HCT116 (cell line): ENCODE data around the gene TRIP13. TPM values are rescaled to one million over a fixed set of nuclear protein-coding genes. Genes with fewer than 3 reads are reported as not detected.

Experiments
- ATAC-seq: fragments of 200-7000 bp; cut with Tn5 transposase; 2 replicates; pipeline ENCODE4 v1.9.1; 2020; ENCODE audit warnings: mild to moderate bottlenecking, moderate library complexity
- BruUV-seq: library from RNA; stranded (reverse); fragments of 400-500 nt; replicated peaks from 2 replicates; lab custom pipeline; 2021; lab: Mats Ljungman, UMichigan
- CTCF ChIA-PET: fragments of 300-600 bp; sonication (Branson Sonifier 250); formaldehyde crosslinking; loops from one replicate; lab custom pipeline; 2021; ENCODE audit warnings: antibody characterized with exemption; lab: Charles Lee
- POLR2A ChIA-PET: fragments of 300-600, 350-600 bp; sonication (Branson Sonifier 250); formaldehyde crosslinking; loops from one replicate; lab custom pipeline; 2021; ENCODE audit warnings: antibody characterized with exemption; lab: Charles Lee
- RAD21 ChIA-PET, 2 experiments: fragments of 300-600 bp; sonication (Branson Sonifier 250); formaldehyde crosslinking; loops; one replicate each; lab custom pipeline; 2023; ENCODE audit warnings: low total read pairs in 2 of 2; ENCODE audit not compliant: uncharacterized antibody in 2 of 2, unreplicated experiment in 2 of 2, low non-redundant PET in 1 of 2; lab: Charles Lee
- DNase-seq: peaks from one replicate; pipeline ENCODE4 v3.0.0-alpha.2; 2010; ENCODE audit warnings: low read depth, low spot score
- H2AFZ ChIP-seq: fragments of 200-600 bp; shearing (Covaris generic), sonication (generic); 2 replicates; pipeline ENCODE4 v1.6.1; 2017; ENCODE audit warnings: low read depth, mixed run types, mixed read lengths, antibody characterized with exemption, low read length; ENCODE audit not compliant: poor library complexity, severe bottlenecking
- H3K27ac ChIP-seq: 2 replicates; pipeline ENCODE4 v1.5.1; 2012; ENCODE audit warnings: low read depth, low read length
- H3K27me3 ChIP-seq: fragments of 200-600 bp; sonication (generic); 2 replicates; pipeline ENCODE4 v1.6.1; 2016; ENCODE audit warnings: mixed run types, low read length, mixed read lengths; ENCODE audit not compliant: insufficient read depth
- H3K36me3 ChIP-seq, 2 experiments: fragments of 200-500 bp in 1 of 2; fragments of 200-600 bp in 1 of 2; sonication (Bioruptor generic) in 1 of 2; sonication (generic) in 1 of 2; 2 replicates each; pipeline versions ENCODE4 v1.5.1 to v1.6.1; 2014 to 2016; ENCODE audit warnings: low read length in 2 of 2, inconsistent platforms in 1 of 2, mixed read lengths in 1 of 2, mixed run types in 1 of 2; ENCODE audit not compliant: insufficient read depth in 2 of 2, control insufficient read depth in 1 of 2
- H3K4me1 ChIP-seq, 2 experiments: fragments of 200-600 bp in 1 of 2; sonication (generic) in 1 of 2; 2 replicates each; pipeline versions ENCODE4 v1.5.1 to v1.6.1; 2012 to 2017; ENCODE audit warnings: low read length in 2 of 2, inconsistent platforms in 1 of 2, mild to moderate bottlenecking in 1 of 2, mixed read lengths in 1 of 2, mixed run types in 1 of 2, moderate library complexity in 1 of 2; ENCODE audit not compliant: insufficient read depth in 2 of 2, control insufficient read depth in 1 of 2
- H3K4me2 ChIP-seq: fragments of 200-600 bp; sonication (generic); 2 replicates; pipeline ENCODE4 v1.6.1; 2017; ENCODE audit warnings: mixed run types, low read length, mixed read lengths
- H3K4me3 ChIP-seq, 2 experiments: fragments of 200-600 bp in 1 of 2; sonication (generic) in 1 of 2; replicated peaks in 1 of 2; 2 replicates each; pipeline ENCODE4 v1.5.1; 2011 to 2016; ENCODE audit warnings: low read length in 2 of 2, control low read depth in 1 of 2, low read depth in 1 of 2, mild to moderate bottlenecking in 1 of 2, mixed read lengths in 1 of 2, mixed run types in 1 of 2
- H3K79me2 ChIP-seq: fragments of 200-600 bp; sonication (generic); 2 replicates; pipeline ENCODE4 v1.6.1; 2017; ENCODE audit warnings: mild to moderate bottlenecking, mixed run types, low read length, moderate library complexity, mixed read lengths; ENCODE audit not compliant: insufficient read depth
- H3K9ac ChIP-seq: fragments of 200-600 bp; sonication (generic); 2 replicates; pipeline ENCODE4 v1.6.1; 2016; ENCODE audit warnings: low read length, mixed read lengths
- H3K9me2 ChIP-seq: fragments of 200-600 bp; sonication (generic), shearing (Covaris generic); 2 replicates; pipeline ENCODE4 v1.6.1; 2017; ENCODE audit warnings: mixed run types, mild to moderate bottlenecking, moderate library complexity; ENCODE audit not compliant: insufficient read depth
- H3K9me3 ChIP-seq, 2 experiments: fragments of 200-500 bp in 1 of 2; fragments of 200-600 bp in 1 of 2; sonication (Bioruptor generic) in 1 of 2; sonication (generic) in 1 of 2; 2 replicates each; pipeline ENCODE4 v1.6.1; 2014 to 2017; ENCODE audit warnings: low read length in 2 of 2, mixed read lengths in 2 of 2, inconsistent platforms in 1 of 2, low read depth in 1 of 2, mild to moderate bottlenecking in 1 of 2, mixed run types in 1 of 2, moderate library complexity in 1 of 2; ENCODE audit not compliant: control insufficient read depth in 1 of 2, insufficient read depth in 1 of 2
- H4K20me1 ChIP-seq: fragments of 200-600 bp; sonication (generic), shearing (Covaris generic); 2 replicates; pipeline ENCODE4 v1.6.1; 2017; ENCODE audit warnings: mixed run types, mild to moderate bottlenecking, moderate library complexity; ENCODE audit not compliant: insufficient read depth
- CBX3 ChIP-seq: IDR thresholded peaks from 2 replicates; pipeline ENCODE4 v1.6.1; 2012; ENCODE audit warnings: low read depth
- CEBPB ChIP-seq: IDR thresholded peaks from 2 replicates; pipeline ENCODE4 v1.6.1; 2012; ENCODE audit warnings: low read depth
- CTCF ChIP-seq, 3 experiments: fragments of 200-600 bp in 1 of 3; sonication (generic) in 1 of 3; IDR thresholded peaks in 2 of 3; conservative IDR thresholded peaks in 1 of 3; 2 replicates each; pipeline ENCODE4 v1.5.1; 2012 to 2017; ENCODE audit warnings: low read depth in 2 of 3, low read length in 2 of 3, antibody characterized with exemption in 1 of 3, borderline replicate concordance in 1 of 3, control low read depth in 1 of 3, mild to moderate bottlenecking in 1 of 3, mixed read lengths in 1 of 3, mixed run types in 1 of 3, moderate library complexity in 1 of 3; ENCODE audit not compliant: insufficient read depth in 1 of 3
- EGR1 ChIP-seq: IDR thresholded peaks from 2 replicates; pipeline ENCODE4 v1.6.1; 2012; ENCODE audit warnings: low read depth
- ELF1 ChIP-seq: IDR thresholded peaks from 2 replicates; pipeline ENCODE4 v1.6.1; 2012; ENCODE audit warnings: low read depth, borderline replicate concordance
- EZH2phosphoT487 ChIP-seq: fragments of 200-600 bp; IDR thresholded peaks from 2 replicates; pipeline ENCODE4 v1.6.1; 2018; ENCODE audit warnings: antibody characterized with exemption, borderline replicate concordance
- FOSL1 ChIP-seq: IDR thresholded peaks from 2 replicates; pipeline ENCODE4 v1.6.1; 2012; ENCODE audit warnings: low read depth
- JUND ChIP-seq: IDR thresholded peaks from 2 replicates; pipeline ENCODE4 v1.6.1; 2012
- MAX ChIP-seq: IDR thresholded peaks from 2 replicates; pipeline ENCODE4 v1.6.1; 2012
- RAD21 ChIP-seq: IDR thresholded peaks from 2 replicates; pipeline ENCODE4 v1.6.1; 2012; ENCODE audit warnings: low read depth, mild to moderate bottlenecking
- SIN3A ChIP-seq: IDR thresholded peaks from 2 replicates; pipeline ENCODE4 v1.6.1; 2012; ENCODE audit warnings: low read depth
- SP1 ChIP-seq: IDR thresholded peaks from 2 replicates; pipeline ENCODE4 v1.6.1; 2012; ENCODE audit warnings: low read depth
- SRF ChIP-seq: IDR thresholded peaks from 2 replicates; pipeline ENCODE4 v1.6.1; 2012; ENCODE audit warnings: low read depth
- TCF7L2 ChIP-seq: IDR thresholded peaks from 2 replicates; pipeline ENCODE4 v1.7.0; 2011; ENCODE audit warnings: borderline replicate concordance, inconsistent platforms; ENCODE audit not compliant: insufficient read depth, insufficient read length; ENCODE audit errors: extremely low read depth
- YY1 ChIP-seq: IDR thresholded peaks from 2 replicates; pipeline ENCODE4 v1.6.1; 2011; ENCODE audit warnings: low read length, low read depth, moderate library complexity, mild to moderate bottlenecking; ENCODE audit not compliant: insufficient replicate concordance; ENCODE audit errors: extremely low read depth
- ZBTB33 ChIP-seq: IDR thresholded peaks from 2 replicates; pipeline ENCODE4 v1.6.1; 2011; ENCODE audit warnings: mild to moderate bottlenecking, low read length, moderate library complexity; ENCODE audit not compliant: insufficient replicate concordance; ENCODE audit errors: extremely low read depth
- ZFX ChIP-seq: fragments of 450-650 bp; IDR thresholded peaks from 2 replicates; pipeline ENCODE4 v1.6.1; 2017
- ZNF274 ChIP-seq: fragments of 200-500 bp; sonication (Bioruptor generic); IDR thresholded peaks from 2 replicates; pipeline ENCODE4 v1.6.1; 2014; ENCODE audit warnings: mild to moderate bottlenecking, low read depth, low read length, inconsistent platforms
- intact Hi-C: fragments of 100-400 bp; cut with micrococcal nuclease; formaldehyde crosslinking; loops from 2 replicates; pipeline ENCODE4 v1.10.0; 2022
- total RNA-seq: library from RNA; stranded (reverse); gene quantifications from one replicate; pipeline ENCODE4 v1.2.1, GENCODE V29; 2021; ENCODE audit not compliant: unreplicated experiment

TRIP13 gene
- total RNA-seq, 1 experiment from 2014 or later, result 45.0 TPM

GRCh38 chr5:963310-963672, 70.6 kb downstream of the TRIP13 start:
- H4K20me1 ChIP-seq, result no peaks in the 10 kb centered on the region
- no peaks in the 10 kb centered on the region for H3K9me3 ChIP-seq
- H3K79me2 ChIP-seq, result no peaks in the 10 kb centered on the region
- TF ChIP-seq YY1 (no peak), SP1 (no peak), SIN3A (no peak), MAX (no peak), CTCF (IDR thresholded peaks at IDR 0.05 in 2 of 3, conservative IDR thresholded peaks at IDR 0.05 in 1 of 3; ENCODE audit: borderline replicate concordance in 1 of 3, insufficient read depth in 1 of 3, low read depth in 2 of 3, low read length in 2 of 3) (no peak), CBX3 (no peak), EGR1 (no peak), EZH2phosphoT487 (no peak), ZNF274 (no peak), FOSL1 (no peak), JUND (no peak), CEBPB (no peak), TCF7L2 (no peak), SRF (no peak), RAD21 (no peak), ELF1 (no peak), ZFX (no peak), ZBTB33 (no peak)
- ChIA-PET RAD21 (no interaction called here), POLR2A (no interaction called here), CTCF (no interaction called here)
- no TSS peak for BruUV-seq
- no peak overlapping the region for H3K4me2 ChIP-seq
- H3K9me2 ChIP-seq, result no peaks in the 10 kb centered on the region
- intact Hi-C loops, result no loop called here
- no peak for ATAC-seq
- H3K36me3 ChIP-seq, result no peaks in the 10 kb centered on the region
- no peak overlapping the region for H3K4me3 ChIP-seq
- DNase-seq, result no peak
- H3K9ac ChIP-seq, result no peak overlapping the region
- peaks cover 0 to 11% of the 10 kb centered on the region in 2 experiments; a peak in 2 of 4 replicates for H3K4me1 ChIP-seq
- H3K27ac ChIP-seq, result no peak overlapping the region
- H3K27me3 ChIP-seq, result peaks cover 34% of the 10 kb centered on the region
- H2AFZ ChIP-seq, result no peak overlapping the region
